Choroid plexus epithelial cell (primary cell): ENCODE results near the gene MBTPS2.
A peak's percentile ranks its signal among the peaks of the same experiment; 100 is the strongest.

Experiments used
- DNase-seq: peaks from one replicate; pipeline ENCODE4 v3.0.0-alpha.2; 2010; ENCODE audit warnings: low read depth
- H3K4me3 ChIP-seq: 2 replicates; pipeline ENCODE4 v1.5.1; 2011; ENCODE audit warnings: low read depth, mild to moderate bottlenecking, control low read depth, low read length, moderate library complexity
- TF ChIP-seq, protein P1 (sequence below): conservative IDR thresholded peaks from 2 replicates; pipeline ENCODE4 v1.5.1; 2011; ENCODE audit warnings: low read depth, mild to moderate bottlenecking, control low read depth, inconsistent platforms, low read length, moderate library complexity

Gene MBTPS2

DNA sequence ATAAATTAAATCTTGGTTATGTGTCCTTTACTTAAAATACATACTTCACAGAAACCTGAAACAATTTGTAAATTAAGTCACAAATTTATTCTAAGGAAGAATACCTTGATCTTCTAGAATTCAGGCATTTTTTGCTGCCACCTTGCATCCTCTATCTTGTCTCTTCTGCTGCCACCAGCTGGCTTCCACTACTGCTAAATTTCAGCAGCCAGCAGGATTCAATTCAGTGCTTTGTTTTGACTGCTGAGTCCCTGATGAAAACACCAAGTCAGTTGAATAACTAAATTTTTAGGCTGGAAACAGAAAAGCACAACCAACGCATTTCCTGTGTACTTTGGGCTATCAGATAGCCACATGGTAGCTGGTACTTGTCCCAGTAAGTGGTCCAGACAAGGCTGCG, 2.4 kb upstream of the MBTPS2 start:
- no peak overlapping the region for H3K4me3 ChIP-seq
- TF ChIP-seq, protein P1, sequence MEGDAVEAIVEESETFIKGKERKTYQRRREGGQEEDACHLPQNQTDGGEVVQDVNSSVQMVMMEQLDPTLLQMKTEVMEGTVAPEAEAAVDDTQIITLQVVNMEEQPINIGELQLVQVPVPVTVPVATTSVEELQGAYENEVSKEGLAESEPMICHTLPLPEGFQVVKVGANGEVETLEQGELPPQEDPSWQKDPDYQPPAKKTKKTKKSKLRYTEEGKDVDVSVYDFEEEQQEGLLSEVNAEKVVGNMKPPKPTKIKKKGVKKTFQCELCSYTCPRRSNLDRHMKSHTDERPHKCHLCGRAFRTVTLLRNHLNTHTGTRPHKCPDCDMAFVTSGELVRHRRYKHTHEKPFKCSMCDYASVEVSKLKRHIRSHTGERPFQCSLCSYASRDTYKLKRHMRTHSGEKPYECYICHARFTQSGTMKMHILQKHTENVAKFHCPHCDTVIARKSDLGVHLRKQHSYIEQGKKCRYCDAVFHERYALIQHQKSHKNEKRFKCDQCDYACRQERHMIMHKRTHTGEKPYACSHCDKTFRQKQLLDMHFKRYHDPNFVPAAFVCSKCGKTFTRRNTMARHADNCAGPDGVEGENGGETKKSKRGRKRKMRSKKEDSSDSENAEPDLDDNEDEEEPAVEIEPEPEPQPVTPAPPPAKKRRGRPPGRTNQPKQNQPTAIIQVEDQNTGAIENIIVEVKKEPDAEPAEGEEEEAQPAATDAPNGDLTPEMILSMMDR: peak; percentile 16
- peak; percentile 23 for DNase-seq

DNA sequence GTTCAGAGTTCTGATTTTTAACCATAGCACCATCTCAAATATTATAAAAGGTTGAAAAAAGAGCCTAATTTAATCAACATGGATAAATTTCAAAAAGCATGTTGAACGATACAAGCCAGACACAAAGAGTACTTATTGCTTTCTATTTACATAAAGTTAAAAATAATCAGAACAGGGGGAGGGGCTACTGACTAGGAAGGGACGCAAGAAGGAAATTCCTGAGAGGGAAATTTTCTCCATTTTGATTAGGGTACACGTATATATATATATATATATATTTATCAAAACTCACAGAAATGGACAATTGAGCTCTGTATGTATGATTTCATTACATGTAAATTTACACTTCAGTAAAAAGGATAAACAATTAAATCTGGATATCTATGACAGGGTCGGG, 482 bp upstream of the MBTPS2 start:
- H3K4me3 ChIP-seq: peak overlapping the region; percentile 79
- TF ChIP-seq, protein P1: no peak
- peak; percentile 58 for DNase-seq

- TF ChIP-seq, protein P1: no peak
- peak; percentile 18 for DNase-seq
- H3K4me3 ChIP-seq: peak overlapping the region; percentile 79
These were observed 752 bp downstream of the MBTPS2 start for GRCh38 chrX:21840193-21840545.

DNA sequence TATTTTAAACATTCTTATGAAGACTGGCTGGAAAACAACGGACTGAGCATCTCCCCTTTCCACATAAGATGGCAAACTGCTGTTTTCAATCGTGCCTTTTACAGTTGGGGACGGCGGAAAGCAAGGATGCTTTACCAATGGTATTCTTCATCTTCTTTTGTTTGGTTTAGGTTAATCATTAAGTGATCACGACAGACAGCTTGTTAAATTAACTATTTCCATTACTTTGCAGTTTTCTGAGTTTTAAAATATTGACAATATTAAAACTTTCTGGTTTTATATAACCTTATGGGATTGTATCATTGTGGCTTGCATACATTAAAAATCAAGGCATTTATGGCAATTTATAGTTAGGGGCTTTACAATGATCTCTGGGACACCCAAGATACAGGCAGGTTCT, 3.8 kb downstream of the MBTPS2 start:
- H3K4me3 ChIP-seq: no peak overlapping the region
- DNase-seq: peak; percentile 9
- TF ChIP-seq, protein P1: no peak

GRCh38 chrX:21845096-21845495, 5.7 kb downstream of the MBTPS2 start:
- no peak overlapping the region for H3K4me3 ChIP-seq
- TF ChIP-seq, protein P1: no peak
- DNase-seq: no peak

DNA sequence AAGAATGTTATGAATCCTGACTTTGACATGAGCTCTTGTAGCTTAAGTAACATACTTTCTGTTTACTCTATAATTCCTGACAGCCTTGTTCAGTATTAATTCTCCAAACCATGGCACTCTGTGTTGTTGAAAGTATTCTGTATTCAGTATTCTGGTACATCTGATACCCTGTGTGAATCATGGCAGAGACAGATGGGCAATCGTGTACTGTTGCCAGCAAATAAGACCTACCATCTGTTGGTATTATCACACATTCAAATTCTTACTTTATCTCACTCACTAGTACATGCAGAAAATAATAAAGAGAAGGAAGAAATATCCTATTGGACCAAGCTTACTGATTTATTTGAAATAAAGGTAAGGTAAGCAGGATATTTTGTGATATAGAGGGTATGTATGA, 7.9 kb downstream of the MBTPS2 start:
- DNase-seq: no peak
- TF ChIP-seq, protein P1: no peak
- no peak overlapping the region for H3K4me3 ChIP-seq

- TF ChIP-seq, protein P1: no peak
- no peak for DNase-seq
- H3K4me3 ChIP-seq: no peak overlapping the region
These were observed 14.2 kb downstream of the MBTPS2 start for GRCh38 chrX:21853578-21853977.
